Stimulated activated CD4-positive, alpha-beta T cell treated with anti-CD3 and anti-CD28 coated beads, Interleukin-4, amount 100 ng/mL, for 48 hours (primary cell): Measurements from ENCODE around the gene ADAMTS13.

Experiments used
- DNase-seq, 2 donors: peaks; one replicate each; pipeline ENCODE4 v3.0.0-alpha.2; 2020; ENCODE audit warnings: low read depth in 2 of 2

Gene ADAMTS13

GRCh38 chr9:133490201-133490681 lies 68.1 kb downstream of the ADAMTS13 start:
- DNase-seq = no peak

- DNase-seq = no peak
These were observed 68.9 kb downstream of the ADAMTS13 start for GRCh38 chr9:133490865-133491655.

- DNase-seq = no peak
These were observed 69.4 kb downstream of the ADAMTS13 start for GRCh38 chr9:133491656-133491925.

GRCh38 chr9:133492061-133493021 lies 70.2 kb downstream of the ADAMTS13 start:
- no peak for DNase-seq

- DNase-seq = no peak
These were observed 71.3 kb downstream of the ADAMTS13 start for GRCh38 chr9:133493428-133493827.

GRCh38 chr9:133493845-133494540 lies 71.8 kb downstream of the ADAMTS13 start:
- no peak for DNase-seq

GRCh38 chr9:133494636-133495326 lies 72.6 kb downstream of the ADAMTS13 start:
- no peak for DNase-seq

- no peak for DNase-seq
These were observed 73.4 kb downstream of the ADAMTS13 start for GRCh38 chr9:133495327-133496293.

- DNase-seq = no peak
These were observed 75.0 kb downstream of the ADAMTS13 start for GRCh38 chr9:133496861-133497842.

- DNase-seq = no peak
These were observed 77.1 kb downstream of the ADAMTS13 start for GRCh38 chr9:133499132-133499891.

GRCh38 chr9:133499892-133500270 lies 77.7 kb downstream of the ADAMTS13 start:
- DNase-seq = no peak

GRCh38 chr9:133502112-133502511 lies 79.9 kb downstream of the ADAMTS13 start:
- DNase-seq = no peak

GRCh38 chr9:133505186-133505830 lies 83.1 kb downstream of the ADAMTS13 start:
- no peak for DNase-seq

GRCh38 chr9:133505901-133506652 lies 83.9 kb downstream of the ADAMTS13 start:
- no peak for DNase-seq

GRCh38 chr9:133506653-133507038 lies 84.5 kb downstream of the ADAMTS13 start:
- DNase-seq = no peak

GRCh38 chr9:133507246-133507965 lies 85.2 kb downstream of the ADAMTS13 start:
- no peak for DNase-seq

GRCh38 chr9:133508046-133508445 lies 85.9 kb downstream of the ADAMTS13 start:
- DNase-seq = no peak
